GM12873 (cell line): Measurements from ENCODE around the gene RPL21.

Experiments used
- TF ChIP-seq, protein P1 (sequence below): IDR thresholded peaks from 2 replicates; pipeline ENCODE4 v1.5.1; 2012; ENCODE audit warnings: low read depth, mild to moderate bottlenecking, moderate library complexity, low read length, control low read depth; ENCODE audit not compliant: insufficient read depth; ENCODE audit errors: missing control alignments

RPL21 gene

GRCh38 chr13:27302643-27303262, 51.4 kb downstream of the RPL21 start:
- TF ChIP-seq, protein P1, sequence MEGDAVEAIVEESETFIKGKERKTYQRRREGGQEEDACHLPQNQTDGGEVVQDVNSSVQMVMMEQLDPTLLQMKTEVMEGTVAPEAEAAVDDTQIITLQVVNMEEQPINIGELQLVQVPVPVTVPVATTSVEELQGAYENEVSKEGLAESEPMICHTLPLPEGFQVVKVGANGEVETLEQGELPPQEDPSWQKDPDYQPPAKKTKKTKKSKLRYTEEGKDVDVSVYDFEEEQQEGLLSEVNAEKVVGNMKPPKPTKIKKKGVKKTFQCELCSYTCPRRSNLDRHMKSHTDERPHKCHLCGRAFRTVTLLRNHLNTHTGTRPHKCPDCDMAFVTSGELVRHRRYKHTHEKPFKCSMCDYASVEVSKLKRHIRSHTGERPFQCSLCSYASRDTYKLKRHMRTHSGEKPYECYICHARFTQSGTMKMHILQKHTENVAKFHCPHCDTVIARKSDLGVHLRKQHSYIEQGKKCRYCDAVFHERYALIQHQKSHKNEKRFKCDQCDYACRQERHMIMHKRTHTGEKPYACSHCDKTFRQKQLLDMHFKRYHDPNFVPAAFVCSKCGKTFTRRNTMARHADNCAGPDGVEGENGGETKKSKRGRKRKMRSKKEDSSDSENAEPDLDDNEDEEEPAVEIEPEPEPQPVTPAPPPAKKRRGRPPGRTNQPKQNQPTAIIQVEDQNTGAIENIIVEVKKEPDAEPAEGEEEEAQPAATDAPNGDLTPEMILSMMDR, result no peak

DNA sequence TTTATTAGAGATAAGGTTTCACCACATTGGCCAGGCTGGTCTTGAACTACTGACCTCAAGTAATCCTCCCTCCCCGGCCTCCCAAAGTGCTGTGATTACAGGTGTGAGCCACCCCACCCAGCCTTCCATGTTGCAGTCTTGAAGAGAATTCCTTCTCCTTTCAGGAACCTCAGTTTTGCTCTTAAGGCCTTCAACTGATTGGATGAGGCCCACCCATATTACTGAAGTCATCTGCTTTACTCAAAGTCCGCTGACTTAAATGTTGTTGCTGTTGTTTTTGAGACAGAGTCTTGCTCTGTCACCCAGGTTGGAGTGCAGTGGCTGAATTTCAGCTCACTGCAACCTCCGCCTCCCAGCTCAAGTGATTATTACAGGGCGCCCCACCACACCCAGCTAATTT, 52.7 kb downstream of the RPL21 start:
- TF ChIP-seq, protein P1, result no peak

GRCh38 chr13:27304611-27305010, 53.3 kb downstream of the RPL21 start:
- TF ChIP-seq, protein P1, result no peak
